Kidney glomerular epithelial cell (primary cell): ENCODE results near the gene QSOX2.

Experiments used
- DNase-seq: peaks from one replicate; lab custom pipeline; 2025; lab: John Stamatoyannopoulos, UW

The QSOX2 gene

GRCh38 chr9:136222906-136223285, 22.7 kb downstream of the QSOX2 start:
- DNase-seq = no peak

GRCh38 chr9:136222166-136222905, 23.3 kb downstream of the QSOX2 start:
- no peak for DNase-seq

- DNase-seq = no peak
Measured at GRCh38 chr9:136220017-136220729, 25.4 kb downstream of the QSOX2 start.

- no peak for DNase-seq
Measured at GRCh38 chr9:136219276-136219675, 26.3 kb downstream of the QSOX2 start.

- no peak for DNase-seq
Measured at GRCh38 chr9:136218673-136219072, 26.9 kb downstream of the QSOX2 start.

- no peak for DNase-seq
Measured at GRCh38 chr9:136218271-136218670, 27.3 kb downstream of the QSOX2 start.

GRCh38 chr9:136216541-136217244, 28.9 kb downstream of the QSOX2 start:
- no peak for DNase-seq

GRCh38 chr9:136213733-136214132, 31.9 kb downstream of the QSOX2 start:
- DNase-seq = no peak

GRCh38 chr9:136212345-136212950, 33.2 kb downstream of the QSOX2 start:
- DNase-seq = no peak

GRCh38 chr9:136211441-136212344, 33.9 kb downstream of the QSOX2 start:
- DNase-seq = no peak

GRCh38 chr9:136211006-136211405, 34.6 kb downstream of the QSOX2 start:
- DNase-seq = no peak

GRCh38 chr9:136210276-136210675, 35.3 kb downstream of the QSOX2 start:
- no peak for DNase-seq

GRCh38 chr9:136209786-136210185, 35.8 kb downstream of the QSOX2 start:
- no peak for DNase-seq

GRCh38 chr9:136209232-136209631, 36.4 kb downstream of the QSOX2 start:
- DNase-seq = no peak

- no peak for DNase-seq
Measured at GRCh38 chr9:136208675-136209074, 36.9 kb downstream of the QSOX2 start.

- no peak for DNase-seq
Measured at GRCh38 chr9:136207616-136208015, 38.0 kb downstream of the QSOX2 start.

- DNase-seq = no peak
Measured at GRCh38 chr9:136206602-136207275, 38.9 kb downstream of the QSOX2 start.

GRCh38 chr9:136205707-136205992, 40.0 kb downstream of the QSOX2 start:
- no peak for DNase-seq

GRCh38 chr9:136204838-136205706, 40.5 kb downstream of the QSOX2 start, which contains the start of gene LHX3:
Gene LHX3 (minus strand): TSS chr9:136205128. CDS start chr9:136205012, 116 bp downstream.
- DNase-seq = no peak
